RPMI7951 (cell line): ENCODE data around the gene KRTAP3-2. TPM values are rescaled to one million over a fixed set of nuclear protein-coding genes. Genes with fewer than 3 reads are reported as not detected.
"Not testable (repeated sequence)": the region's sequence is repeated elsewhere in the genome, so short reads cannot be mapped to it uniquely, and the experiment has no call there.

Experiments
- DNase-seq: peaks from one replicate; pipeline ENCODE4 v3.0.0-alpha.2; 2012; ENCODE audit warnings: low read depth
- total RNA-seq: library from RNA; depleted of rRNA; stranded (reverse); fragments of >200 nt; shearing (Covaris generic); gene quantifications from 2 replicates; pipeline ENCODE4 v1.2.3, GENCODE V29; 2014; rRNA removed

The KRTAP3-2 gene
- total RNA-seq, result not detected in 2 replicates

DNA sequence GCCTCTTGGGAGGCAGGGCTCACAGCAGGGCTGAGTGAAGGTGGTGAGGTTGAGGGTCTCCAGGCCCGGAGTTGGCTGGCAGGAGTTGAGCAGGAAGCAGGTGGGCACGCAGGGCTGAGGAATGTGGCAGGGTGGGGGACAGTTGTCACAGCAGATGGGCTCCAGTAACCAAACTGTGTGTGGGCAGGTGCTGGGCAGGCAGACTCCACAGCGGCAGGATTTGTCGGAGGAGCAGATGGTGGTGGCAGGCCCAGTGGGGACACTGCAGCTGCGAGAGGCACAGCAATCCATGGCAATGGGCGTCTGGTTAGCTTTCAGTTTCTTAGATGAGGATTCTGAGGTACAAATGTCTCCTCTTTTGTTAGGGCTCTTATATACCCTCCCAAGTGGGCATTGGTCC lies at the start of gene KRTAP3-2:
TSS of gene KRTAP3-2 (minus strand) at position 344 of the 400 bp plus-strand sequence. CDS start at position 291, 53 bp downstream.
- not testable (repeated sequence) for DNase-seq

DNA sequence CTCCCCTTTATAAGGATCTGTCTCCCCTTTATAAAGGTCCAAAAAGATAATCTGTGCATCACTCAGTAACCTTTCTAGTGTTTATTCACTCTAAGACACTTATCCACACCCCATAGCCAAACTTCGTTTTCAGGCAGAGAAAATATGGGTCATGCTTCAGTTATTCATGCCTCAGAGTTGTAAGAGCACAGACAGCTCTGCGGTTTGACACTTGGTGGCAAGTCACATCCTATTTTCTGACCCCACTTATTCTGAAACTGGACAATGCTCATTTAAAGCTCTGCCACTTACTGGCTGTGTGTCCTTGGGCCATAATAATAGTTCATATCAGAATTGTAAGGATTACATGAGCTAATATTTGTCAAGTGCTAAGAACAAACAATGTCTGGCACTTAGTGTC lies 49.4 kb upstream of the KRTAP3-2 start:
- peak; percentile 90 for DNase-seq

- DNase-seq, result peak; percentile 92
Observed at GRCh38 chr17:41048441-41048840, 48.7 kb upstream of the KRTAP3-2 start.

GRCh38 chr17:41046735-41047465 lies 47.2 kb upstream of the KRTAP3-2 start, which contains the start of gene KRTAP2-1:
Gene KRTAP2-1, minus strand, starts transcription at chr17:41047316. Its CDS starts 49 bp downstream, at chr17:41047267.
- DNase-seq, result not testable (repeated sequence)

DNA sequence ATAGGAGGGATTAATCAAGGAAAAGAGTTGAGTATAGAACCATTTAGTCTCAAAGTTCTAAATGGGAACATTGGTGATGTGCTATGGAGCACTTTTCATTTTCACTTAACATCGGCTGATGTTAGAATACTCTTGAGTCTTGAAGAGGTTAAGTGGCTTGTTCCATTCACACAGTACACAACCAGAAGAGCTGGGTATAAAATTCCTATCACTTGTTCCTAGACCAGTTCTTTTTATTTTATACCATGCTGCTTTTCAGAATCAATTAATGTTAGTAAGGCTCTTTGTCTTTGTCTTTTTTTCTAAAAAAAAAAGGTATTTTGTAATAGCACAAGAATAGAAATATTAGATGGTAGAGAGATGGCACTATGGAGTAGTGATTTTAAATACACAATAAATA lies 43.2 kb upstream of the KRTAP3-2 start:
- no peak for DNase-seq

DNA sequence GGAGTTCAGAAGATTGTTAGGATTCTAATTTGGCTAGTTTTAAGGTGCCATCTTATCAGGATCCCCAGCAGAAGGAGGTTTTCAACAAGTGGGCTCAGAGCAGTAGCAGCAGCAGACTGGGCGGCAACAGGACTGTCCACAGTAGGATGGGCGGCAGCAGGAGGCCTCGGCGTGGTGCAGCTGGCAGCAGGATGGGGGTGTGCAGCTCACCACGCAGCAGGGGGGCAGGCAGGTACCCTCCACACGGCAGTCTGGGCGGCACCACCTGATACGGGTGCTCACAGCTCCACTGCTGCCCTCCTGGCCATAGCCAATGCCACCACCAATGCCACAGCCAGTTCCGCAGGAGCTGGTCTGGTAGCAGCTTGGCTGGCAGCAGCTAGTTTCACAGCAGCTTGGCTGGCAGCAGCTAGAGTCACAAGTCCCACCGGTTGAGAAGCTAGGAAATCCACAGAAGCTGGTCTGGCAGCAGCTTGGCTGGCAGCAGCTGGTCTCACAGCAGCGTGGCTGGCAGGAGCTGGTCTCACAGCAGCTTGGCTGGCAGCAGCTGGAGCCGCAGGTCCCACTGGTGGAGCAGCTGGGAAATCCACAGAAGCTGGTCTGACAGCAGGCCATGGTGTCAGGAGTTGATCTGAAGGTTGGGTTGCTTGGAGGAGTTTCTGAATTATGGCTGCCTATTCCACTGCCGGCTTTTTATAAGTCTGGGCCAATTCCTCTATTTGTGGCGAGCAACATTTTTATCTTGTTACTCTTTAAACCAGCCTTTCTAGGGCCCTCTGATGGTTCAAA lies 41.3 kb upstream of the KRTAP3-2 start, which contains the start of gene KRTAP1-1:
TSS of gene KRTAP1-1 (minus strand) at position 668 of the 789 bp plus-strand sequence. CDS start at position 615, 53 bp downstream.
- DNase-seq, result peak; percentile 18

GRCh38 chr17:41037853-41038350 lies 38.2 kb upstream of the KRTAP3-2 start:
- no peak for DNase-seq

DNA sequence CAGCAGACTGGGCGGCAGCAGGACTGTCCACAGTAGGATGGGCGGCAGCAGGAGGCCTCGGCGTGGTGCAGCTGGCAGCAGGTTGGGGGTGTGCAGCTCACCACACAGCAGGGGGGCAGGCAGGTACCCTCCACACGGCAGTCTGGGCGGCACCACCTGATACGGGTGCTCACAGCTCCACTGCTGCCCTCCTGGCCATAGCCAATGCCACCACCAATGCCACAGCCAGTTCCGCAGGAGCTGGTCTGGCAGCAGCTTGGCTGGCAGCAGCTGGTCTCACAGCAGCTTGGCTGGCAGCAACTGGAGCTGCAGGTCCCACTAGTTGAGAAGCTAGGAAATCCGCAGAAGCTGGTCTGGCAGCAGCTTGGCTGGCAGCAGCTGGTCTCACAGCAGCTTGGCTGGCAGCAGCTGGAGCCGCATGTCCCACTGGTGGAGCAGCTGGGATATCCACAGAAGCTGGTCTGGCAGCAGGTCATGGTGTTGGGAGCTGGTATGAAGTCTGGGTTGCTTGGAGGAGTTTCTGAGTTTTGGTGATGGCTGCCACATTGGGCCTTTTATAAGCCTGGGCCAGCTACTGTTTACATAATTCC lies 34.7 kb upstream of the KRTAP3-2 start, which contains the start of gene KRTAP1-3:
TSS of gene KRTAP1-3 (minus strand) at position 529 of the 590 bp plus-strand sequence. CDS start at position 476, 53 bp downstream.
- DNase-seq, result not testable (repeated sequence)

GRCh38 chr17:41029633-41030245 lies 30.0 kb upstream of the KRTAP3-2 start, which contains the start of gene KRTAP1-4:
Gene KRTAP1-4, minus strand, starts transcription at chr17:41030195. Its CDS starts 117 bp downstream, at chr17:41030078.
- no peak for DNase-seq

GRCh38 chr17:41026715-41027471 lies 27.2 kb upstream of the KRTAP3-2 start, which contains the start of gene KRTAP1-5:
Gene KRTAP1-5, minus strand, starts transcription at chr17:41027208. Its CDS starts 53 bp downstream, at chr17:41027155.
- DNase-seq, result peak; percentile 79

DNA sequence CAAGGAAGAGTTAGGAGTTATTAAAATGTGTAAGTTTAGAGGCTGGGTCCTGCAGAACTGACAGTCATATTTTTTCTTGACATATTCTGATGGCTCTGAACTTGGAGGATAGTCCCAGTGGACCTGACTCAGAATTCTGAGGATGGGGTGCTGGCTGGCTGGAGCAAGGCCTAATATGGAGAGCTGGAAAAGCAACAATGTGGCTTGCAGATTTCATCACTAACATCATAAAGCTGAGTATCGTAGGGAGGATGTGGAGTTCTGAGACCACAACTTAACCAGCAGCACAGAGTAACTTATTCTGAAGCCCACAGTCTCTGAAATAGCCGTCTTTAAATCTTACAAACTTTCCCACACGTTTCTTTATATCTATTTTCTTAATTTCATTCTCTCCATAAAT lies 25.0 kb upstream of the KRTAP3-2 start:
- DNase-seq, result no peak

DNA sequence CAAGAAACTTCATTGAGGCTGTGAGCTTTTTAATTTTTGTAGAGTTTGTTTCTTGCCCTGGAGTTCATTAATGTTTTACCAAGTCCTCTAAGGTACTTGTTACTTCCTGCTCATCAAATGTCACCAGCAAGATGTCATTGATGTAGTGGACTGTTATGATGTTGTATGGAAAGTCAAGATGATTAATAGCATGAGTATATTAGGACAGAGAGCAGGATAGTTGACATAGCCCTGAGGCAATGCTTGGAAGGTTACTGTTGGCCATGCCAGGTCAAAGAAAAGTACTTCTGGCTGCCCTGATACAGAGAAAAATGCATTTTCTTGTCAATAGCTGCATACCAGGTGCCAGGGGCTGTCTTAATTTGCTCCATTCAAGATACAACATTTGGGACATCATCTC lies 20.6 kb upstream of the KRTAP3-2 start:
- no peak for DNase-seq

GRCh38 chr17:41019415-41019814 lies 19.7 kb upstream of the KRTAP3-2 start:
- DNase-seq, result no peak

DNA sequence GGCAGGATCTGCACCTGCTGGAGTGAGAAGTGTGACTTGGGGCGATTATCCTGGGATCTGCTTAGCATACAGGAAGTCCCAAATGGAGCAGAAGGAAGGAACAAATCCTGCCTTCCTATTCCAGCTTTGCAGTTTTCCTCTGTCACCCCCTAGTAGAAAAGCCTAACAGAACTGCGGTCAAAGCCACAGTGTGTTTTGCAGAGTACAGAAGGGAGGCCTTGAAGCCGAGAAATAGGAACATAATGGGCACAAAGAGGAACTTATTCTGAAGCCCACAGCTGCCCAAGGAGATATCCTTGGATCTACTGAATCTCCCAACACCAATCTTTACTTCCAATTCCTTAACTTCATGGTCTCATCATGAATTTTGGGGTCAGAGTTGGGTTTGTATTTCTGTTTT lies 18.8 kb upstream of the KRTAP3-2 start:
- DNase-seq, result no peak

- DNase-seq, result no peak
Observed at GRCh38 chr17:41016578-41017215, 17.0 kb upstream of the KRTAP3-2 start.

GRCh38 chr17:41015454-41015853 lies 15.7 kb upstream of the KRTAP3-2 start:
- no peak for DNase-seq

DNA sequence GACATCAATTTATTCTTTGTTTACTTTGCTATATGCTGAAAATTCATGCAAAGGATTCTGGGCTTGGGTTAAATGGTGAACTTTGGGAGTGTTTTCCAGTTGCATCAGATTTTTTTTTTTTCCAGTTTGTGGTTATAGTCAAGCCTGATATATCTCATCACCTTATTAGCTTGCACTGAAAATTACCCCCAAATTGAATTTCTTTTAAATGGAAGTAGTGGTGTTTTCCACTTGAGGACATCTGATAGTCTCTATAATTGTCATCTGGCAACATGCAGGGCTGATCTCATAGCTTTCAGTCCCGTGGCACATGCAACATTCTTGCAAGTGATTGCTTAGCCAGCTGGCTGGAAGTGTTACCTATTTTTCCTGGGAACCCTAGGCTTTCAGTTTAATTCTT lies 13.9 kb upstream of the KRTAP3-2 start:
- no peak for DNase-seq

GRCh38 chr17:41013181-41013580 lies 13.5 kb upstream of the KRTAP3-2 start:
- DNase-seq, result peak; percentile 4

DNA sequence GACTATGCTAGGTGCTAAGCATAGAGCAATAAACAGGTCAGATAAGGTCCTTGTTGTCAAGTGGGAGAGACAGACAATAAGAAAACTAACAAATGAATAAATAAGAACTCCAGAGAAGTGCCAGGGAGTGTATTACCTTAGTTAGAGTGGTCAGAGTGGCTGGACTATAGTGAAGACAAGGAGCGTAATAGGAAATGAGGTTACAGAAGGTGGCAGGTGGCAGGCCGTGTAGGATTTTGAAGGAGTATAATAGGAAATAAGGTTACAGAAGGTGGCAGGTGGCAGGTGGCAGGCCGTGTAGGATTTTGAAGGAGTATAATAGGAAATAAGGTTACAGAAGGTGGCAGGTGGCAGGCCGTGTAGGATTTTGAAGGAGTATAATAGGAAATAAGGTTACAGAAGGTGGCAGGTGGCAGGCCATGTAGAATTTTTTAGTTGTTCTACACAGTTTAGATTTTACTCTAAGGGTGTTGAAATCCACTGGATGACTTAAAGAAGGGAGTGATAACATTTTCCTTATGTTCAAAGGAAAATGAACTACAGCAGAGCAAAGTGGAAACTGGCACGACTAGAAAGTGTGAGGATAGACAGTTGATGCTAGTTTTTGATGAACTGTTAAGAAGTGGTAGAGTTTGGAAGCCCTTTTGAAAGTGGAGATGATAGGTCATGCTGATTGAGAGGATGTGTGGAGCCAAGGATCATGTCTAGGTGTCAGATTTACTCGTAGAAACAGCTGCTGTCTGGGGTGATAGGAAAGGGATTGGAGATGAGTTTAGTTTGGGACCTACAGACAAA lies 12.8 kb upstream of the KRTAP3-2 start:
- DNase-seq, result no peak
